ENCODE results near the gene DOHH.

Gene DOHH, protein sequence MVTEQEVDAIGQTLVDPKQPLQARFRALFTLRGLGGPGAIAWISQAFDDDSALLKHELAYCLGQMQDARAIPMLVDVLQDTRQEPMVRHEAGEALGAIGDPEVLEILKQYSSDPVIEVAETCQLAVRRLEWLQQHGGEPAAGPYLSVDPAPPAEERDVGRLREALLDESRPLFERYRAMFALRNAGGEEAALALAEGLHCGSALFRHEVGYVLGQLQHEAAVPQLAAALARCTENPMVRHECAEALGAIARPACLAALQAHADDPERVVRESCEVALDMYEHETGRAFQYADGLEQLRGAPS
- 6.0 to 12.2 reads per million in 2 donors for total RNA-seq

DNA sequence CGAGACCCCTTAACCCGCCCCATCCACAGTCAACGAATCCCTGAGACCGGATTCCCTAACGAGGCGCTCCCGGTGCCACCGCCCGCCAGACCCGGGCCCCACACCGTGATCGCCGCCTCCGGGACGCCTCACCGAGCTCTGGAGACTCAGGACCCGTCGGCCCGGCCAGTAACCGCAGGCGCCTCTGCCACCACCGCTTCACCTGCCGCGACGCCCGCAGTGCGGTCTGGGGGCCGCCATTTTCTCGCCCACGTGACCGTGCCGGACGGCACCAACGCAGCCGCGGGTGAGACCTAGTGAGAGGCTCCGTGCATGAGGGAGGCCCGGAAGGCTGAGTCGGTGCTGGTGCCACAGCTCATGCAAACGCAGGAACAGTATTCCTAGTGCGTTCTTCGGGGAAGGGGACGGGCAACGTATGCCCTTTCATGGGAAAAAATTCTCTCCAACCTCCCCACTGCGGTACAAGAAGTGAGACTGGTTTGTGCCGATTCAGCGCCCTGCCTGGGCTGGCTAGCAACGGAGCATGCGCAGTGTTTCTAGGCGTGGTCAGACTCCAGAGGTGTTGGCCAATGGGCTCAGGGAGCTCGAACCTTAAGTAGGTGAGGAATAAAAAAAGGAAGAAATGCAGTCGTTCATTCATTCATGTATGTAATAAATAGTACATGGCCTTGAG, at the start of gene DOHH:
Gene DOHH, minus strand, starts transcription at position 246 of the 673 bp plus-strand sequence. CDS start 3,860 bp downstream, outside the sequence.
- peak; percentile 85 for DNase-seq

DNA sequence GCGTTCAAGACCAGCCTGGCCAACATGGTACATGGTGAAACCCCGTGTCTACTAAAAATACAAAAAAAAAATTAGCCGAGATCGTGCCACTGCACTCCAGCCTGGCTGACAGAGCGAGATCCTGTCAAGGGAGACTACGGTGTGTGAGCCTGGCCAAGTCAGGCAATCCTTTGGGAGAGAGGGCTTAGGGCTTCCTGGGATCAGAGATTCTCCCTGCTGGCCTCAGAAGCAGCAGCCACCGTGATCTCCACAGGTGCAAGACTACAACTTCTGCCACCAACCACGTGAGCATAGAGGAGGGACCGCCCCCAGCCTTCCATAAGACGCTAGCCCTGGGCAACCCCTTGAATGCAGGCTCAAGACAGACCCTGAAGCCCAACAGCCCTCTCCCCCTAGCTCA, 49.3 kb upstream of the DOHH start:
- no peak for DNase-seq

DNA sequence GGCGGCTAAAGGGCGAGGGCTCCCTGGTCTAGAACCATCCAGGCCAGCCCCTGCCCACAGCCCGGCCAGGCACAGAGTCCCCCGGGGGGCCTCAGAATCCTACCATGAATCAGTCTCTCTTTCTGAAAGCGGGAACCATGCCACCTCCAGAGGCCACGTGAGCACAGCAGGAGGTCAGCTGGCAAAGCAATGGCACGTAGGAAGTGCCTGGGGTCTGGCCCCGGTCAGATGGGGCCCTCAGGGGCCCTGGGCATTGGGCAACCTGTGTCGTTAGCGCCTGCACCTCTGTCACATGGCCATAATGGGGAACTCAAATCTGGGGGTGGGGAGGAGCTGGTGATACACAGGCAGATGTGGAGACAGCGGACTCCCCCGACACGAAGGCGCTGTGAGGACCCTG, 48.1 kb upstream of the DOHH start:
- DNase-seq: no peak

DNA sequence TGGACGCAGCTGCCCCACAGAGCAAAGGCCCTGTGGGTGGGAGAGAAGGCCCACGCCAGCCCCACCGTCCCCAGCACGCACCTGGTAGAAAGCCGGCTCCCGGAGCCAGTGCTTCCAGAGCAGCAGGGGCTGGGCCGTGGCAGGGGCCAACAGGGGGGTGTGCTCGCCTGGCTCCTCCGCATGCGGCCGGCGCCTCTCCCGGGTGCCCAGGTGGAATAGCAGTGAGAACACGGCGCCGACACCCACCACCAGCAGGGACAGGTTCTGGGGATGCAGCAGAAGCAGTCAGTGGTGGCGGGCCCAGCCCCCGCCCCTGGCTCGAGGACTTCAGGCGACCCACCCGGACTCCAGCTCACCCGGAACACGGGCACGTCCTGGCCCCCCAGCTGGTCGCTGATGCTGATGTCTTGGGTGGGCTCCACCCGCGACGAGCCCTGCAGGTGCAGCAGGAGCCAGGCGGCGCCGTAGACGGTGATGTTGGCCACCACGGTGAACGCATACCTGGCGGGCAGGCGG, 47.4 kb upstream of the DOHH start:
- DNase-seq: no peak

DNA sequence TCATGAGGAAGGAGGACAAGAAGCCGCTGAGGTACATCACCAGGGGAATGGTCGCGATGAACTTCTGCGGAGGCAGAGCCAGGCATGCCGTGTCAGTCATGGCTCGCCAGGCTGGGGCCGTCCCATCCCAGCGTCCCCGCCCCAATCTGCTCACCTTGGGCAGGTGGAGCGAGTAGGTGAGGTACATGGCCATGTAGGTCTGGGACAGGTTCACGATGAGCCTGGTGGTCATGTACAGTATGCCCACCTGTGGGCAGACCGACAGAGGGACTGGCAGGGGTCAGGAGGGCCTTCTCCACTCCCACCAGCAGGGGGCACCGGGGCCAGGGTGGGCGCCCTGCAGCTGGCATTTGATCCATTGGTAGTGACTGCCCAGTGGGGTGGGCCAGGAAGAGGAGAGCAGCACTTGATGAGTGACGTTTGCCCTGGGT, 46.8 kb upstream of the DOHH start:
- peak; percentile 26 for DNase-seq

DNA sequence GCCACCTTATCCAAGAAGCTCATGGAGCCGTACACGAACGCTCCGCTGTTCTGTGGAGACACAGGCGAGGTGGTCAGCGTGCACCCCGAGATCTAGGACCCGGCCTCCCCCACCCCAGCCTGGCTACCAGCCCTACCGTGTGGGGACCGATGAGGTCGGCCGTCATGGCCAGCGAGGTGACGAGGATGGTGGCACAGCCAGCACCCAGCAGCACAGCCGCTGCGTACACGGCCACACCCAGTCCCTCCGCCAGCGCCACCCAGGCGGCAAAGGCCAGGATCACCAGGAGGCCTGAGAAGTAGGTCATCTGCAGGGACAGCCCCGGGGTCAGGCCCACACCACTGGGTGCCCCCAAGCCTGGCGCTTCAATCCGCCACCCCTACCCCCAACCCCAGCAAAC, 45.6 kb upstream of the DOHH start:
- DNase-seq: no peak

DNA sequence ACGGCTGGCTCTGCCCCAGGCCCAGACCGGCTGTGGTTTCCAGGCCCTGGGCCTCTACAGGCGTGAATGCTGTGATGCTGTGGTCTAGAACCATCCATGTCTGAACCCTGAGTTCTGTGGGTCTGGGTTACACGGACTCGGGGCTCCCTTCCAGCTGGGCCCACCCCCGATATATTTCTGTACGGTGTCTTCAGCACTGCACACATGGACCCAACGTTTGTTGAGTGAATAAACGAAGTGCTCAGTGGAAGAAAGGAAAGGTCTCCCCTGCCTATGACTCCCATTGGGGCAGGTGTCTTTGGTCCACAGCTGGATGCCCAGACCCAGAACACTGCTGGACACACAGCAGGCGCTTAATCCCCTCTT, 45.2 kb upstream of the DOHH start:
- DNase-seq: no peak

DNA sequence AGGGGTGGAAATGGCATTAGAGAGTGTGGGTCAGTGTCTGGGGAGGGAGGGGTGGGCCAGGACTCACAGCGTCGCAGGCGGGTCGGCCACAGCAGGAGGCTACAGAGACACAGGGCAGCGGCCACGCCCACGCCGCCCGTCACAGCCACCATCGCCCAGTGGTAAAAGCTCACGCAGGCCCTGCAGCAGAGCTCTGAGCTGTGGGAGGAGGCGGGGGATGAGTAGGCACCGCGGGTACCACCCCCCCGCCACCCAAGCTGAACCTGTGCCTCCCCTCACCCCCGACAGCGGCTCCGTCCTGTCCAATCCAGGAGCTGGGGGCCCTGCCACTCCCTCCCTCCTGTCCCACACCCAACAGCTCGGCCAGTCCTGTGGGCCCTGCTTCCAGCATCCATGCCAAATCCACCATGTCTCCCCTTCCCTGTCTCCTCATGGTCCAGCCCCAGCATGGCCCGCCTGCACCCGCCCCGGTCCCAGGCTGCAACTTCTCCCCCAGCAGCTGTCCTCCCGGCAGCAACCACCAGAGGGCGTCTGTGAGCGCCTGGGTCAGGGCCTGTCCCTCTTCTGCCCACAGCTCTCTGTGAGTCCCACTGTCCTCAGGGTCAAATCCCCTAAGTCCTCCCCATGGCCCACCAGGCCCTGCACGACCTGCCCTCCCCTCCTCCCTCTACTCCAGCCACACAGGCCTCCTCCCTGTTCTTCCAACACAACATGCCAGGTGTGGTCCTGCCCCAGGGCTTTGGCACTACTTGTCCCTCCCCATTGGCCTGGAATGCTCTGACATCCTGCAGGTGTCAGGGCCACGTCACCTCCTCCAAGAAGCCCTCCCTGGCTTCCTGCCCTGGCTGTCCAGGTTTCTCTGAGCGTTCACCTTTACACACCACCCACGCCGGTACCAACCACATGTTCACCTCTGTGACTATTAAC, 44.5 kb upstream of the DOHH start:
- peak; percentile 87 for DNase-seq

DNA sequence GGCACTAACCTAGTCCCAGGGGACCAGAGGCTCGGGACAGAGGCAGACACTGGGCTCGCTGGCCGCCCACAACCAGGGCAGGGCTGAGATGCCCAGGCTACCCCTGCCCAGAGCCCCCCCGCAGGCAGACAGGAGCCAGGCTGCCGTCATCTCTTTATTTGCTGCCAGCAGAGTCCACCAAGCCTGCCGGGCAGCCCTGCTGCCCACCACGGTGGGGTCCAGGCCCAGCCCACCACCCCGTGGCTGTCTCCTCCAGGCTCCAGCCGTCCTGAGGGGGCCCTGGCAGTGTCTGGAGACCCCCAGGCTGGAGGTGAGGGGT, 43.5 kb upstream of the DOHH start:
- no peak for DNase-seq

DNA sequence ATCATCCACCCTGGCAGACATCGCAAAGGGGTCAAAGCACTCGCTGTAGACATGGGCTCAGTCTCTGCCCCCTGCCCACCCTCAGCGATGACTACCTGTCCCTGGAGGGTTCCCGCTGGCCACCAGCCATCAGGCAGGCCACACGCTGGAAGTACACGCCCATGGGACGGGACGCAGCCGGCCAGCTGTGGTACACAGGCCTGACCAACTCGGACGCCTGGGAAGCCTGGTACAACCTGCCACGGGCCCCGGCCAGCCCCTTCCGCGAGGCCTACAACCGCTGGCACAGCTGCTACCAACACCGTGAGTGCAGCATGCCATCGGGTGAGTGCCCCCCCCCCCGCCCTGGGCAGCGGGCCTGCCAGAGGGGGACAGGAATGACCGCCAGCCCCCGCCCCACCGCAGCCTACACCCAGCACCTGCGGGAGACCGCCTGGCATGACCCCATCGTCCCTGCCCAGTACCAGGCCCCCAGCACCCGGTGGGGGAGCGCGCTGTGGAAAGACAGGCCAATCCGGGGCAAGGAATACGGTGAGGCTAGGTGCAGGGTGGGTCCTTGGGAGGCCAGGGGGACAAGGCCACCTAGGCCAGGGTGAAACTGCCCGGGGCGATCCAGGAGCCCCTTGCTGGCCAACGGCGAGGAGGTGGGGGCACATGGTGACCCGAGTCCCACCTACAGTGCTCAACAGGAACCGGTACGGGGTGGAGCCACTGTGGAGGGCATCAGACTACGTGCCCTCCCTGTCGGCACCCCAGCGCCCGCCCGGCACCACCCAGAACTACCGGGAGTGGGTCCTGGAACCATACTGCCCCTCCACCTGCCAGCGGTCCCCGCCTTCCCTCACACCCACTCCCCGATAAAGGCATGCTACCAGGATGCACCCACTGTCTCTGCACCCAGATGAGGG, 42.9 kb upstream of the DOHH start:
- no peak for DNase-seq

DNA sequence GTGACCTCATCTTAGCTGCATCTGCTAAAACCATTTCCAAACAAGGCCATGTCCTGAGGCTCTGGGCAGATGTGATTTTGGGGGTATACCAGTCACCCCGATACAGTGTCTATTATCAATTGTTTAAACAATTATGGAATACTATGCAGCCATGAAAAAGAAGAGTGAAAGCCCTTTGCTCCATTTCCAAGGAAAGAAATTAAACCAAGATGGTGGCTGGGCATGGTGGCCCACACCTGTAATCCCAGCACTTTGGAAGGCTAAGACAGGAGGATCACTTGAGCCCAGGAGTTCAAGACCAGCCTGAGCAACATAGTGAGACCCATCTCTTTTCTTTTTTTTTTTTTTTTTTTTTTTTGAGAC, 39.3 kb upstream of the DOHH start:
- no peak for DNase-seq

DNA sequence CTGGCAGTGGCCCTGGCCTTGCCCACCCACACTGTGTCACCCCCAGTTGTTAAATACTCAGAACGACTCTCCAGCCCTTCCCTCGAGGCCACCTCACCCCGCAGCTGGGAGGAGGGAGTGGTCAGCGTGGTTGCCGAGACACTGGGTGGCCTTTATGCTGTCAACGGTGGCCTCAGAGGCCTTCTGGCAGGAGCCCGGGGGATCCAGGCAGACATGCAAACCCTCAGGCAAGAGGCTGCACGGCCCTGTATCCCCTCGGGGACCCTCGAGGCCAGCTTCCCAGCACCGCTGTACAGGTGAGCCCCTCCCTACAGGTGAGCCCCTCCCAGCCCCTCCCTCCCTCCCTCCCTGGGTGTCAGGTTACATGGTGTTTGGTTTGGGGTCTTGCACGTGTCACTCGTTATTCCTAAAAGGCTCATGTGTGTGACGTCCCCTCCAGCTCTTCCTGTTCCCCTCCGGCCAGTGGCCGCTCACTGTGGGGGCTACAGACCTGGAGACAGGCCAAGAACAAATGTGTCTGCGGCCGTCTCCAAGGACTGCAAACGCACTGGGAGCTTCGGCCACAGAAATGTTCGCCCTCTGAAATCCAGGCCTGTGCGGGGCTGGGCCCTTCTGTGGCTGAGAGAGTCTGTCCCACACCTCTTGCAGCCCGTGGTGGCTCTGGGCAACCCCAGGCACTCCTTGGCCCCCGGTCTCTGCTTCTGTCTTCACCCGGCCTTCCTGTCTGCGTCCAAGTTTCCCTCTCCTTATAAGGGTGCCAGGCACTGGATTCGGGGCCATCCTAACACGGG, 38.7 kb upstream of the DOHH start, which contains the start of gene TEKTIP1:
Gene TEKTIP1, plus strand, starts transcription at position 210 of the 791 bp plus-strand sequence. Its CDS starts 4 bp downstream, at position 214.
- no peak for DNase-seq

DNA sequence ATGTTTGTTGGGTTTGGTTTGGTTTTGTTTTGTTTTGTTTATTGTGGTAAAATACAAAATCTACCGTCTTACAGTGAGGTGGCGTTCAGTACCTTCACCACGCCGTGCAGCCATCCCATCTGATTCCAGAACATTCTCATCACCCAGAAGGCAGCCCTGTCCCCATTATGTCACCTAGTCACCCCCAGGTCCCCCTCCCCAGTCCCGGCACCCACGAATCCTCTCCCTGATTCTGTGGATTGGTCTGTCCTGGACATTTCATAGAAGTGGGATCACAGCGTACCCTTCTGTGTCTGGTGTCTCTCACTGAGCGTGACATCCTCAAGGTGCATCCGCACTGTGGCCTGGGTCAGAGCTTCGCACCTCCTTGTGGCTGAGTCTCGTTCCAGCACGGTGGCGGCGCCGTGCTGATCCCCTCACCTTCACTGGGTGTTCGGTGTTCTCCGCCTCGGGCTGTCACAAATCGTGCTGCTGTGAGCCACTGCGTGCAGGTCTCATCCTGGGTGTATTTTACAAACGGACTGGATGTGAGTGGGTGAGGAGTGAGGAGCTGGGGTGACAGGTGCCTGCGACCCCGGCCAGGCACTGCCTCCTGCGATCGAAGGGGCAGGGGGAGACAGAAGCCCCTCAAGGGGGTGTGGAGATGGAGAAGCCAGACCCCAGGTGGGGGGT, 37.9 kb upstream of the DOHH start:
- no peak for DNase-seq

DNA sequence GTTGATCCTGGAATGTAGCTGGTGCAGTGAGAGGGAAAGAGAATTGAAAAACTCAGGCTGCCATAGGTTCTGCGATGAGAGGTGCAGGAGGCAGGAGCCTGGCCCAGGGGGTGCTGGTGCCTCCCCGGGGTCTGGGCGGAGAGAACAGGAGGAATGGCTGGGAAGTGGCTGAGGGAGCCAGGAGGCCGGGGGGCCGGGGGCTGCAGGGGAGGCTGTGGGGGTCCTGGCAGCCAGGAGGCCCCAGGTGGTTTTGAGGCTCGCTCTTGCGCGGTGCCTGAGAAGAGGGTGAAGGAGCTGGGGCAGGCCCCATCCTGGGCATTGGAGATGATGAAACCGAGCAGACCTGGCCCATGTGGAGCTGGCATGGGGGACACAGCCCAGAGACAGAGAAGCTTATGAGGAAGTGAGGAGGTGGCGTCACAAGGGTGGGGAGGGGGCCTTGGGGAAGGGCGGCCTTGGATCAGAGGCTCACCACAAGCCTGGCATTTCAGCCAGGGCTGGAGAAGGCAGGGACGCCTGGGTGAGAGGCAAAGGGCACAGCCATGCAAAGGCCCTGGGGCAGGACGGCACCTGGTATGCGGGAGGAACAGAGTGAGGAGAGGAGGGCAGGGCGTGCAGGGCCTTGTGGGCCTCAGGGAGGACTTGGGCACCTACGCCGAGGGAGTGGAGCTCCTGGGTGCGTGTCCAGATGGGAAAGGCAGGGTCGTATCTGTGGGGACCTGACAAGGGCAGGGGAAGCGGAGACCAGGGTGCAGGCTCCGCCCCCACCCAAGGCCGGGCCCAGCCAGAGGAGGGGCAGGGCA, 37.2 kb upstream of the DOHH start:
- DNase-seq: no peak

DNA sequence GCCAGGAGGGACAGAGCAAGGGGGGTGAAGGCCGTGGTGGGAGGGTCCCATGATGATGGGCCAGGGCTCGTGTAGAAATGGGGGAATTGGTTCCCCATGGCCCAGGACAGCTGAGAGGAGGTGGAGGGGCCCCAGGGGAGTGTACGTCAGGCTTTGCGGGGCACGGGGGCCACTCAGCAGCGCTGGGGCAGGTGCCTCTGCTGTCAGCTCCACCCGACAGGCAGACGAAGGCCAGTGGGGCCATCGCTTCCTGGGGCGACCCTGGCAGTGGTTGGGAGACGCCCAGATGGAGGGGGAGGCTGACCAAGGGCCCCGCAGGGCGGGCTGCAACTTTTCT, 36.6 kb upstream of the DOHH start:
- no peak for DNase-seq

DNA sequence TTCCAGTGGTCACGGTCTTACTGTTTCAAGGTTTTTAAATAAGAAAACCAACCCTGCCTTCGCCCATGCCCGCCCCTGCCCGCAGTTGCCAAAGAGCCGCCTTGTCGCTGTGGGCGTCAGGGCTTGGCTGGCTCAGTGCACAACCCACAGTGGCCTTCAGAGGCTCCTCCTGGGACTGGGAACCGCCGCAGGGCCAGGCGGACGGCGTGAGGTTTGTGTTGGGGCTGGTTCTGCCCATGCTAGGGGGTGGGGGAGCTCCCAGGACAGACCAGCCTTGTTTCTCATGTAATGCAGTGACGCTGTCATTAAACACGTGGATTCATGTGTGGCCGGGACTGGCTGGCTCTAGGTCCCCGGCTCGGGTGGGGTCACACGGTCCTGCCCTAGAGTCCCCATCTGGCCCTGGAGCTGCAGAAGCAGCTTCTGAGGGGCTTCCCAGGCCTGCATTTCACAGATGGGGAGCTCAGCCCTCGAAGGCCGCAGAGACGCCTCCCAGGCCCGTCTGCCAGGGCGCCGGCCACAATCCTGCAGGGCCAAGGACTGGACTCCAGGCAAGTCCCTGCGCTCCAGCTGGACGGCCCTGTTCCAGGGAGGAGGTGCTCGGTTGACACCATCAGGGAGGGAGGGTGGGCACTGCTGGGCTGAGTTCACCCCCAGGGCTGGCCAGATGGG, 36.1 kb upstream of the DOHH start:
- DNase-seq: no peak

DNA sequence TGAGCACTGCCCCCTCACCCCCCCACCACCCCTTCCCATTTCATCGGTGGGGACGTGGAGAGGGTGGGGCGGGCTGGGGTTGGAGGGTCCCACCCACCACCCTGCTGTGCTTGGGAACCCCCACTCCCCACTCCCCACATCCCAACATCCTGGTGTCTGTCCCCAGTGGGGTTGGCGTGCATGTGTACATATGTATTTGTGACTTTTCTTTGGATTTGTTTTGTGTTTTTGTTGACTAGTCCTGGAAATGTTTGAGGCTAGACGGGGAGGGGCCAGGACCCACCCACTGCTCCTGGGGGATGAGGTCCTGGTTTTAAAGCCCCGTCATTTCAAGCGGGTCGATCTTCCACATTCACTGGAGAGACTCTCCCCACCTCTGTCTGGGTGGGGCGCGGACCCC, 35.5 kb upstream of the DOHH start:
- DNase-seq: no peak

DNA sequence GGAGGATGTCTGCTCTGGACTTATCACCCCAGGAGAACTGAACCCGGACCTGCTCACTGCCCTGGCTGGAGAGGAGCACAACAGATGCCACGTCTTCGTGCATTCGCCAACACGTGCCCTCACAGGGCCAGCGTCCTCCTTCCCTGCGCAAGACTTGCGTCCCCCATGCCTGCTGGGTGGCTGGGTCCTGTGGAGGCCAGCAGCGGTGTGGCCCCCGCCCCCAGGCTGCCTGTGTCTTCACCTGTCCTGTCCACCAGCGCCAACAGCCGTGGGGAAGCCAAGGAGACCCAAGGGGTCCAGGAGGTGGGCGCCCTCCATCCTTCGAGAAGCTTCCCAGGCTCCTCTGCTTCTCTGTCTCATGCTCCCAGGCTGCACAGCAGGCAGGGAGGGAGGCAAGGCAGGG, 35.1 kb upstream of the DOHH start:
- no peak for DNase-seq

DNA sequence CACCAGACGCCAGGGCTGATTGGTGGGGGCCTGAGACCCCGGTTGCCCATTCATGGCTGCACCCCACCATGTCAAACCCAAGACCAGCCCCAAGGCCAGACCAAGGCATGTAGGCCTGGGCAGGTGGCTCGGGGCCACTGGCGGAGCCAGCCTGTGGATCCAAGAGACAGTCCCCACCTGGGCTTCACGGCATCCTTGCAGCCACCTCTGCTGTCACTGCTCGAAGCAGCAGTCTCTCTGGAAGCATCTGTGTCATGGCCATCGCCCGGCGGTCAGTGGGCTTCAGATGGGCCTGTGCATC, 34.7 kb upstream of the DOHH start:
- no peak for DNase-seq

Data from T-helper 9 cell (primary cell).